HCT116 (cell line): ENCODE data around the gene DIP2C. TPM values are rescaled to one million over a fixed set of nuclear protein-coding genes. Genes with fewer than 3 reads are reported as not detected.

ENCODE experiments used
- ATAC-seq: fragments of 200-7000 bp; cut with Tn5 transposase; 2 replicates; pipeline ENCODE4 v1.9.1; 2020; ENCODE audit warnings: mild to moderate bottlenecking, moderate library complexity
- BruUV-seq: library from RNA; stranded (reverse); fragments of 400-500 nt; replicated peaks from 2 replicates; lab custom pipeline; 2021; lab: Mats Ljungman, UMichigan
- CTCF ChIA-PET: fragments of 300-600 bp; sonication (Branson Sonifier 250); formaldehyde crosslinking; loops from one replicate; lab custom pipeline; 2021; ENCODE audit warnings: antibody characterized with exemption; lab: Charles Lee
- POLR2A ChIA-PET: fragments of 300-600, 350-600 bp; sonication (Branson Sonifier 250); formaldehyde crosslinking; loops from one replicate; lab custom pipeline; 2021; ENCODE audit warnings: antibody characterized with exemption; lab: Charles Lee
- RAD21 ChIA-PET, 2 experiments: fragments of 300-600 bp; sonication (Branson Sonifier 250); formaldehyde crosslinking; loops; one replicate each; lab custom pipeline; 2023; ENCODE audit warnings: low total read pairs in 2 of 2; ENCODE audit not compliant: uncharacterized antibody in 2 of 2, unreplicated experiment in 2 of 2, low non-redundant PET in 1 of 2; lab: Charles Lee
- DNase-seq: peaks from one replicate; pipeline ENCODE4 v3.0.0-alpha.2; 2010; ENCODE audit warnings: low read depth, low spot score
- H2AFZ ChIP-seq: fragments of 200-600 bp; shearing (Covaris generic), sonication (generic); 2 replicates; pipeline ENCODE4 v1.6.1; 2017; ENCODE audit warnings: low read depth, mixed run types, mixed read lengths, antibody characterized with exemption, low read length; ENCODE audit not compliant: poor library complexity, severe bottlenecking
- H3K27ac ChIP-seq: 2 replicates; pipeline ENCODE4 v1.5.1; 2012; ENCODE audit warnings: low read depth, low read length
- H3K27me3 ChIP-seq: fragments of 200-600 bp; sonication (generic); 2 replicates; pipeline ENCODE4 v1.6.1; 2016; ENCODE audit warnings: mixed run types, low read length, mixed read lengths; ENCODE audit not compliant: insufficient read depth
- H3K36me3 ChIP-seq, 2 experiments: fragments of 200-500 bp in 1 of 2; fragments of 200-600 bp in 1 of 2; sonication (Bioruptor generic) in 1 of 2; sonication (generic) in 1 of 2; 2 replicates each; pipeline versions ENCODE4 v1.5.1 to v1.6.1; 2014 to 2016; ENCODE audit warnings: low read length in 2 of 2, inconsistent platforms in 1 of 2, mixed read lengths in 1 of 2, mixed run types in 1 of 2; ENCODE audit not compliant: insufficient read depth in 2 of 2, control insufficient read depth in 1 of 2
- H3K4me1 ChIP-seq, 2 experiments: fragments of 200-600 bp in 1 of 2; sonication (generic) in 1 of 2; 2 replicates each; pipeline versions ENCODE4 v1.5.1 to v1.6.1; 2012 to 2017; ENCODE audit warnings: low read length in 2 of 2, inconsistent platforms in 1 of 2, mild to moderate bottlenecking in 1 of 2, mixed read lengths in 1 of 2, mixed run types in 1 of 2, moderate library complexity in 1 of 2; ENCODE audit not compliant: insufficient read depth in 2 of 2, control insufficient read depth in 1 of 2
- H3K4me2 ChIP-seq: fragments of 200-600 bp; sonication (generic); 2 replicates; pipeline ENCODE4 v1.6.1; 2017; ENCODE audit warnings: mixed run types, low read length, mixed read lengths
- H3K4me3 ChIP-seq, 2 experiments: fragments of 200-600 bp in 1 of 2; sonication (generic) in 1 of 2; replicated peaks in 1 of 2; 2 replicates each; pipeline ENCODE4 v1.5.1; 2011 to 2016; ENCODE audit warnings: low read length in 2 of 2, control low read depth in 1 of 2, low read depth in 1 of 2, mild to moderate bottlenecking in 1 of 2, mixed read lengths in 1 of 2, mixed run types in 1 of 2
- H3K79me2 ChIP-seq: fragments of 200-600 bp; sonication (generic); 2 replicates; pipeline ENCODE4 v1.6.1; 2017; ENCODE audit warnings: mild to moderate bottlenecking, mixed run types, low read length, moderate library complexity, mixed read lengths; ENCODE audit not compliant: insufficient read depth
- H3K9ac ChIP-seq: fragments of 200-600 bp; sonication (generic); 2 replicates; pipeline ENCODE4 v1.6.1; 2016; ENCODE audit warnings: low read length, mixed read lengths
- H3K9me2 ChIP-seq: fragments of 200-600 bp; sonication (generic), shearing (Covaris generic); 2 replicates; pipeline ENCODE4 v1.6.1; 2017; ENCODE audit warnings: mixed run types, mild to moderate bottlenecking, moderate library complexity; ENCODE audit not compliant: insufficient read depth
- H3K9me3 ChIP-seq, 2 experiments: fragments of 200-500 bp in 1 of 2; fragments of 200-600 bp in 1 of 2; sonication (Bioruptor generic) in 1 of 2; sonication (generic) in 1 of 2; 2 replicates each; pipeline ENCODE4 v1.6.1; 2014 to 2017; ENCODE audit warnings: low read length in 2 of 2, mixed read lengths in 2 of 2, inconsistent platforms in 1 of 2, low read depth in 1 of 2, mild to moderate bottlenecking in 1 of 2, mixed run types in 1 of 2, moderate library complexity in 1 of 2; ENCODE audit not compliant: control insufficient read depth in 1 of 2, insufficient read depth in 1 of 2
- H4K20me1 ChIP-seq: fragments of 200-600 bp; sonication (generic), shearing (Covaris generic); 2 replicates; pipeline ENCODE4 v1.6.1; 2017; ENCODE audit warnings: mixed run types, mild to moderate bottlenecking, moderate library complexity; ENCODE audit not compliant: insufficient read depth
- CBX3 ChIP-seq: IDR thresholded peaks from 2 replicates; pipeline ENCODE4 v1.6.1; 2012; ENCODE audit warnings: low read depth
- CEBPB ChIP-seq: IDR thresholded peaks from 2 replicates; pipeline ENCODE4 v1.6.1; 2012; ENCODE audit warnings: low read depth
- ELF1 ChIP-seq: IDR thresholded peaks from 2 replicates; pipeline ENCODE4 v1.6.1; 2012; ENCODE audit warnings: low read depth, borderline replicate concordance
- EZH2phosphoT487 ChIP-seq: fragments of 200-600 bp; IDR thresholded peaks from 2 replicates; pipeline ENCODE4 v1.6.1; 2018; ENCODE audit warnings: antibody characterized with exemption, borderline replicate concordance
- FOSL1 ChIP-seq: IDR thresholded peaks from 2 replicates; pipeline ENCODE4 v1.6.1; 2012; ENCODE audit warnings: low read depth
- JUND ChIP-seq: IDR thresholded peaks from 2 replicates; pipeline ENCODE4 v1.6.1; 2012
- MAX ChIP-seq: IDR thresholded peaks from 2 replicates; pipeline ENCODE4 v1.6.1; 2012
- RAD21 ChIP-seq: IDR thresholded peaks from 2 replicates; pipeline ENCODE4 v1.6.1; 2012; ENCODE audit warnings: low read depth, mild to moderate bottlenecking
- SIN3A ChIP-seq: IDR thresholded peaks from 2 replicates; pipeline ENCODE4 v1.6.1; 2012; ENCODE audit warnings: low read depth
- TCF7L2 ChIP-seq: IDR thresholded peaks from 2 replicates; pipeline ENCODE4 v1.7.0; 2011; ENCODE audit warnings: borderline replicate concordance, inconsistent platforms; ENCODE audit not compliant: insufficient read depth, insufficient read length; ENCODE audit errors: extremely low read depth
- YY1 ChIP-seq: IDR thresholded peaks from 2 replicates; pipeline ENCODE4 v1.6.1; 2011; ENCODE audit warnings: low read length, low read depth, moderate library complexity, mild to moderate bottlenecking; ENCODE audit not compliant: insufficient replicate concordance; ENCODE audit errors: extremely low read depth
- ZFX ChIP-seq: fragments of 450-650 bp; IDR thresholded peaks from 2 replicates; pipeline ENCODE4 v1.6.1; 2017
- ZNF274 ChIP-seq: fragments of 200-500 bp; sonication (Bioruptor generic); IDR thresholded peaks from 2 replicates; pipeline ENCODE4 v1.6.1; 2014; ENCODE audit warnings: mild to moderate bottlenecking, low read depth, low read length, inconsistent platforms
- intact Hi-C: fragments of 100-400 bp; cut with micrococcal nuclease; formaldehyde crosslinking; loops from 2 replicates; pipeline ENCODE4 v1.10.0; 2022
- total RNA-seq: library from RNA; stranded (reverse); gene quantifications from one replicate; pipeline ENCODE4 v1.2.1, GENCODE V29; 2021; ENCODE audit not compliant: unreplicated experiment

Gene DIP2C
- total RNA-seq, 1 experiment from 2014 or later = 15.4 TPM

GRCh38 chr10:501596-501995, 187.9 kb downstream of the DIP2C start:
- no peaks in the 10 kb centered on the region for H3K27me3 ChIP-seq
- no peak overlapping the region for H3K27ac ChIP-seq
- ChIA-PET POLR2A (no interaction called here), RAD21 (no interaction called here), CTCF (no interaction called here)
- H3K9ac ChIP-seq = no peak overlapping the region
- H3K9me2 ChIP-seq = no peaks in the 10 kb centered on the region
- DNase-seq = no peak
- intact Hi-C loops = no loop called here
- ATAC-seq = no peak
- H3K4me3 ChIP-seq = no peak overlapping the region
- TF ChIP-seq CEBPB = no peak
- no peak for TF ChIP-seq CBX3
- no peak for TF ChIP-seq ZFX
- TF ChIP-seq SIN3A = no peak
- TF ChIP-seq ZNF274 = no peak
- no peak for TF ChIP-seq TCF7L2
- no peak for TF ChIP-seq EZH2phosphoT487
- no peak overlapping the region for H2AFZ ChIP-seq
- H3K79me2 ChIP-seq = no peaks in the 10 kb centered on the region
- no peaks in the 10 kb centered on the region for H3K36me3 ChIP-seq
- no peaks in the 10 kb centered on the region for H4K20me1 ChIP-seq
- no peaks in the 10 kb centered on the region for H3K9me3 ChIP-seq
- no TSS peak for BruUV-seq
- no peaks in the 10 kb centered on the region for H3K4me1 ChIP-seq
- H3K4me2 ChIP-seq = no peak overlapping the region

GRCh38 chr10:500876-501275, 188.6 kb downstream of the DIP2C start:
- BruUV-seq = no TSS peak
- Histone ChIP-seq H3K4me3 (no peak overlapping the region), H3K9ac (no peak overlapping the region), H3K9me3 (no peaks in the 10 kb centered on the region), H3K4me2 (no peak overlapping the region), H3K79me2 (no peaks in the 10 kb centered on the region), H3K9me2 (no peaks in the 10 kb centered on the region), H3K27ac (no peak overlapping the region), H3K4me1 (no peaks in the 10 kb centered on the region), H3K27me3 (no peaks in the 10 kb centered on the region), H2AFZ (no peak overlapping the region), H3K36me3 (no peaks in the 10 kb centered on the region), H4K20me1 (no peaks in the 10 kb centered on the region)
- TF ChIP-seq MAX = no peak
- no peak for TF ChIP-seq JUND
- TF ChIP-seq RAD21 = no peak
- TF ChIP-seq FOSL1 = no peak
- no peak for TF ChIP-seq ZFX
- TF ChIP-seq YY1 = no peak
- no peak for TF ChIP-seq TCF7L2
- no peak for TF ChIP-seq CBX3
- TF ChIP-seq CEBPB = no peak
- no peak for TF ChIP-seq ELF1
- intact Hi-C loops = no loop called here
- POLR2A ChIA-PET = no interaction called here
- DNase-seq = no peak
- RAD21 ChIA-PET = no interaction called here
- CTCF ChIA-PET = interaction anchor here (1.9 kb wide), 1 partner anchor 10 kb away, joined by 6 read pairs; no protein-coding TSS in a partner anchor
- ATAC-seq = no peak
